Measurements from ENCODE around the gene PRDM11.
A peak's percentile ranks its signal among the peaks of the same experiment; 100 is the strongest.

Gene PRDM11

DNA sequence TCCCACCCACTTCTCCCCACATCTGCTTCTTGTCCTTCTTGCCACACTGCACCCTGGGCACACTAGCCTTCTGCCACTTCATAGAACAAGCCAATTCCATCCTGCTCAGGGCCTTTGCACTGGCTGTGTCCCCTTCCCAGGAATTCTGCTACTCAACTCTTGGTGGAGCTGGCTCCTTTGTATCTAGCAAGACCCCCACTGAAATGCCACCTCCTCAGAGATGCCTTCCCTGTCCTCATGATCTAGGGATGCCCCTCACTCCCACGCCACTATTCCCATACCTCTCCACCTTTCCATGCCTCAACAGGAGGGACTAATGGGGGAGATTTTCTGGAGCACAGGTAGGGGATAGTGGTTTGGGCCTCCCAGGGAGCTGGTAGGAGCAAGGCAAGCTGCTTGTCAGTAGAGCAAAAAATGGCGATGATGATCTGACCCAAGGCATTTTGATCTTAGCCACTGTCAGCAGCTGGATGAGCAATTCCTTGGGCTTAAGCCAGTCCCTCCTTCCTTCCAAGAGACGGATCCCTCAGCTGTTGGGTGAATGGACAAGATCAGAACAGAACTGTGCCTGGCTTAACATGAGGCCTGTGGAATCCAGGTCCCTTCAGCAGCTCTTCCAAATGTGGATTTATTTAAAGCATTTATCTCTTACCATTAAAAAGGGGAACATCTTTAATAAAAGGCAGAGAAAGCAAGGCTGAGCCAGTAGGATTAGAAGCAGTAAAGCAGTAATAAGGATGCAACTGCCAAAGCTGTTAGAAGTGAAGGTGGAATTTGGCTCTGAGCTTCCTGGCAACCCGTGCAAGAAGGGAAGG, 4.0 kb upstream of the PRDM11 start:
- no peak for DNase-seq

DNA sequence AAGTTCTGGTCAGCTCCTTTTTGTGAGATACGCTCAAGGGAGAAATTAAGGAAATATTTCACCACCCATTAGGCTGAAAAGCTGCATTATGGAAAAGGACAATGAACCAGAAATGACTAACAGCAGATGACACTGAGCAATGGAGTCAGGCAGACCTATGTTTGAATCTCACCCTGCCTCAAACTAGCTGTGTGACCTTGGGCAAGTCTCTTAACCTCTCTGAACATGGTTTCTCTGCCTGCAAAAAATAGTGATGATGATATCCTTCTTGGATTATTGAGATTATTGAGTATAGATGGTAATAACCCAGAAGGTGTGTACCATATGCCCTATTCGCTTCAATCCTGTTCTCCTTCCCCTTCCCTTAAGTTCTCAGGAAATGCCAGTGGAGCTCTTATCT, 2.9 kb upstream of the PRDM11 start:
- DNase-seq: no peak

DNA sequence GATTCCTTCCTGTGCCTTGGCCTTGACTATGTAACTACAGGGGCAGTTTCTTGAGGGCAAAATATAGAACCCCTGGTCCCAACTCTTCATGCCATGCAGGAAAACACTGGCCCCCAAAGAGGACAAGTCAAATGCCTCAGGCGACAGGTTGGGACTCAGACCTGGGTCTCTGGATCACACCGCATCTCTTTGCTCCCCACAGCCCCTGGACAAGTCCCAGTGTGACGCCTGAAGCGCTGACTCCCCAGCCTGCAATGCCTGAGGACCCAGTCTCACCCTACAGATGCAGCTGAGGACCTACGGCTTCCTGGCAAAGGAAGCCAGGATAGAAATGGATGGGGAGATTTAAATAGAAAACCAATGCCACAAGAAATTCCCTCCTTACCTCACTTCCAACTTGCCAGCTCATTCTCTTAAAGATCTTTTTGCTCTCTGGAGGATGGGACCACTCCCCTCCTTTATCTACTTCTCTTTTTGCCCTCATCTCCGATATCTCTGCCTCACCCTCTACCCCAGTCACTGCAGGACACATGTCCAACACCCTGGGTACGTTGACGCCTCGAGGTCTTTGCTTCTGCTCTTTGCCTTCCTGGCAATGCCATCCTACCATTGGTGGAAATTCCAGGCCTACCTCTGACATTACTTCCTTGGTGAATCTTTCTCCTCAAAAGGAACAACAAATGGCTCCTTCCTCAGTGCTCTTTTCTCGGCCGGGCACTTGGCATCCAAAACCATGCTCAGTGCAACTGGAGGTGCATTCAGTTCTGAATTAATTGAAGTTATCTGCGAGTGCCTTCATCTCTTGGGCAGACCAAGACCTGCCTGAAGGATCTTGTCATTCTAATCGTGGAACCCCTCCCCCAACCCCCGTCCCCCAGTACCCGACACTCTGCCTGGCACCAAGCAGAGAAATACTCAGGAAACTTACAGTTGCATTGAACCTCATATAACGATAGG, 2.0 kb upstream of the PRDM11 start:
- no peak for DNase-seq

DNA sequence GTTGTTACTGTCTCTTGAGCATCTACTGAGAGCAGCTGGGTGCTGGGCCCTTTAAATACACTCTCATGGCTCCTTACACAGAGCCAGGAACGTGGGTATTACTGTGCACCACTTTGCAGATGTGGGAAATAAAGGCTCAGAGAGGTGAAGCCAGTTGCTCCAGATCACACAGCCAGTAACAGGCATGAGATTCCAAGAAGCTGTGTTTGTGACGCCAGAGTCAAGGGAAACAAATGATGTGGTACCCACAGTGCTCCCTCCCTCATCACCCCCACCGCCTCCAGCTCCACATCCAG, 1.4 kb upstream of the PRDM11 start:
- no peak for DNase-seq

DNA sequence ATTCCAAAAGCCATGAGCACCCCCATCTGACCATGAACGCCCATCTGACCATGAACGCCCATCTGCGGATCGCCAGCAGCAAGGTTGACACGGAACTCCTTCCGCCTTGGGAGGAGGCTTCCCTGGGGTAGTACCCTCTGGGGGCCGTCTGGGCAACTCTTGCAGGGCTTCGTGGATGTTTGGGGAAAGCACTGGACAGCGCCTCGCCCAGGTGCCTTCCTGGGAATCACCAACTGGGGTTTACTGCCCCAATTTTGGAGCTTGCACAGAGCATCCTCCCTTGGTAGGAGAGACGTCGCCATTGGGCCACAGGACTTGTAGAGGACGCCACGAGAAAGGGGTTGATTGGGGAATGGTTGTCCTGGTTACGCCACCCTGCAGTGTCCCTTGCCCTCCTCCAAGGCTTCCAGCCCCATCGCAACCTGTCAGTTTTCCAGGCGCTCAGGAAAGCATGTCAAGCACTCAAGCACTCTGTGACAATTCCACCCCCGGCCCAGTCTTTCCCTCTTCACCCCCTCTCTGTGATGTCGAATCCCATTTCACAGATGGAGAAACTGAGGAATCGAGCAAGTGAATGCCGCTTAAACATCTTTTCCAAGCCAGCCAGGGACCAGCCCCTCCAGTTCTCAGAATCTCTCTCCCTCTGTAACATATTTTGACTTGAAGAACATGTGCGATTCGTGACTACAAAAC, 914 bp upstream of the PRDM11 start:
- DNase-seq: no peak

DNA sequence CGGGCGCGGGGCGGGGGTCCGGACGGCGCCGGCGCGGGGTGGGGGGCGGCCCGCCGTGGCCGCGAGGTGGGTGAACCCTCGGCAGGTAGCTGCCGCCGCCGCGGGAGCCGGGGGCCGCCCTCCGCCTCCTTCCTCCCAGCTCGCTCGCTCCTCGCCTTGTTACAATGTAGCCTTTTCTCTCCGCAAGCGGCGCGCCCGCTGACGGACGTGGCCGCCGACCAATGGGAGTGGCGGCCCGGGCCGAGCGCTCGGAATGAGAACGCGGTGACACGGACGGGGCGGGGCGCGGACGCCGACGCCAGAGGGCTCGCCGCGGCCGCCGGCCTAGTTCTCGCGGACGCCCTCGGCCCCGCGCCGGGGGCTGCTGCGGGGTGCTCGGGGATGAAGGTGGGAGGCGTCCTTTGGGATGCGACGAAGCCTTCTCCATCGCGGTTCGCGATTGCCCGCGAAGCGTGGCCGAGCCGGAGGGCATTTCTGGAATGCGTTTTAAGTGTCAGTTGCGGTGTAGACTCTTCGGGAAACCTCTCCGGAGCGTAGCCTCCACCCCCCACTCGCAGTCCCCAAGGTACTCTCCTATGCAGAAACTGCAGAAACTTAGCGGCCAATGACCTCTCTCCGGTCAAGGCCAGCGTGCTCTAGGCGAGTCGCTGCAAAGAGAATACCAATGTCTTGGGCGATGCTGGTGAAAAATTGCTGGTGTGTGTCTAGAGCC, 734 bp downstream of the PRDM11 start:
- DNase-seq: peak; percentile 92

DNA sequence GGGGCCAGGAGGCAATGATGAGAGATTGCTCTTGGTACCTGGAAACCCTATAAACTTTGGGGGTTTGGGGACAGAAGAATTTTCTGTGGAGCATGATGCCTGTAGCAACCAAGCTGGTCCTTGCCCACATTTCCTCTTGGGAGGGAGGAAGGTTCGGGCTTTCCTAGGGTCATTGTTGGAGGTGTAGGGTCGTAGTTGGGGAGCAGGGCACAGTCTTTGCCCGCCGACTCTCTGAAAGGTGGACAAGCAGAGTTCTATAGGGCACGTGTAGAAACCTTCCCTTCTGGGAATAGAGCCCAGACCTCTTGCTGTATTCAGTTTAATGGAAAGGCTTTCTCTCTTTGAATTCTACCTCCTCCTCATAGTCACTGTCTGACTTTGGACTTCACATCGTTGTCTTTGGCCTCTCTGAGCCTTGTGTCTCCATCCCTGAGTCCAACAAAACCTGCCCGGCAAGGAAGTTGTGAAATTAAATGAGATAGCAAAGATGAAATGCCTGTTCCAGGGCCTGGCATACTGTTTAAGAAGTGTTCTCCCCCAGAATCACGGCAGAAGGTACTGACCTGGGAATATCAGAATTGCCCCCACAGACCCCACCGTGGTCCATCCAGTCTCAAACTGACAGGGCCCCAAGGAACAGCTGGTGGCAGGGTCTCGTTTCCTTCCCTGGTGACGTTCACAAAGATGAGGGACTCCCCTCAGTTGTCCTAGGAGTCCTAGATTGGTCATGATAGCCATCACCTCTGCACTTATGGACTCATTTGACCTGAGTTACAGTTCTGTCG, 1.6 kb downstream of the PRDM11 start:
- no peak for DNase-seq

DNA sequence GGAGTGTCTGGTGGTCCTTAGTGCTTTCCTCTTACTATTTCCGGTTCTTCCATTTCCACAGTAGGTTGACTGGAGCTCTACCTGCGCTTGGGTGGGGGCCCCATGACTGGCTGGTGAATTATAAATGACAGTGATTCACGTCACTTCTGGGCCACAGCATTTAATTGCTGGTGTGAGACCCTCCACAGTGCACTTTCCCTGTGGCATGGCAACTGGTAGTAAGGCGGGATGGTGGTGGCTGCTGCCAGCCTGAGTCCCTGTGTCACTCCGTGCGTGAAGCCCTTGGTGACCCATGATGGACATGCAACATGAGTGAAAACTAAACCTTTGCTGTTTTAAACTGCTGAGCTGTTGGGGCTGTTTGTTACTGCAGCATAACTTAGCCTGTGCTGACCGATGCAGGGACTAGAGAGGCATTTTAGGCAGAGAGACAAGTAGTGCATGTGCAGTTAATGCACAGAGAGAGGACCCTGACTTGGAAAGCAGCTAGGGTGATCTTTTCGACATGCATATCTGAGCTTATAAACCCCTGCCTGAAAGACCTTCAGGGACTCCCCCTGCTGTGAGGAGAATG, 3.1 kb downstream of the PRDM11 start:
- DNase-seq: no peak

DNA sequence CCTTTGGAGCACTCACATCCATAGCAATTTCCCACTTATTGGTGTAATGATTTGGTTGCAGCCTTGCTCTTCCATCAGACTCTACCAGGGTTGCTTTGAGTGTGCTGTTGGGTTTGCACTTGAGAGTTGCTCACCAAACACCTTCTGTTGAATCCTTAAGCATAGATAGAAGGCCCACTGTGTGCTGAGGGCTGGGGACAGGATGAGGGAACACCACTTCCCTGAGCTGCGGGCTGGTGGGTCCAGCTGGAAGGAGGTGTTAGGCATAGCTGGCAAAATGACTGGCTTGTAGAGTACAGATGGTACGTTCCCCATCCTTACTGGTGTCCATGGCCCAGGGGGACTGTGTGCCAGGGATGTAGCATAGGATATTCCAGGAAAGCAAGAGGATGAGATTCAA, 3.9 kb downstream of the PRDM11 start:
- DNase-seq: no peak

DNA sequence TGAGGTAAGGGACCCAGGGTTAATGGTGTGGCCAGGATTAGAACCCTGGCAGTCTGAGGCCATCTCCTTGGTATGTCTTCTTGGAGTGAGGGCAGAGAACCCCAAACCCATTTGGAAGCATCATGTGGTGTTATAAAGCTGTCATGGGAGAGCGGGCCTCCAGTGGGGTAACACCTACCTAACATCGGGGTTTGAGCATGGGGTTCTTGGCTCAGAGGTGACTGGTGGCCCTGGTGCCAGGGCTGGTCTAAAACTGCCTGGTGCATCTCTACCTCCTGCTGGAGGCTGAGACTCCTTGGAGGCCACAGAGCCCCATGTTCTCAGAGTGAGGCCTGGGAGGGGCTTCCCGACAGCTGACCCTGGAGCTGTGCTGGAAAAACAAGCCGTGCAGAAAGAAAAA, 4.5 kb downstream of the PRDM11 start:
- no peak for DNase-seq

DNA sequence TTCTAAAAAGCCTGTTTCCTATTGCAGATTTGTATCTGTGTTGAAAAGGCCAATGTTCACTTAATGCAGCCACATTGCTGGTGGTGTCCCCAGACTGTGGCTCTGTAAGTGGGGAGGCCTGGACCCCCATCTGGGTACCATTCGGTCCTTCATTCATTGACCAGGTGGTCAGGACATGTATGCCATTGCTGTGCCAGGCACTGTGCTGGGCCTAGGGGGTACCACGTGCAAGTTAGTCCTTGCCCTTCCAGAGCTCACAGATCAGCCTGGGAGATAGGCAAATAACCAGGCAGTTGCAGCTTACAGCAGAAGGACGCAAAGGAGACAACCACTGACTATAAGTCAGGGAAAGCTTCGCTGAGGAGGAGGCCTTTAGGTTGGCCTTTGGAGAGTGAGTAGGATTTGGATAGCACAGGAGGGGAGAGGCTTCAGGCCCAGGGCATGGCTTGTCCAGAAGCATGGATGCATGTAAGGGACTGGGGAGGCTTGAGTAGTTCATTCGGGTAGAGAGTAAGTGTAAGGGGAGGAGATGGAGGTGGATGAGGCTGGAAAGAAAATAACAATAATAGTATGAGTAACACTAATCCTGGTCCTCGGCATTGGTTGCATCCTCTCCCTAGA, 5.0 kb downstream of the PRDM11 start:
- DNase-seq: no peak

DNA sequence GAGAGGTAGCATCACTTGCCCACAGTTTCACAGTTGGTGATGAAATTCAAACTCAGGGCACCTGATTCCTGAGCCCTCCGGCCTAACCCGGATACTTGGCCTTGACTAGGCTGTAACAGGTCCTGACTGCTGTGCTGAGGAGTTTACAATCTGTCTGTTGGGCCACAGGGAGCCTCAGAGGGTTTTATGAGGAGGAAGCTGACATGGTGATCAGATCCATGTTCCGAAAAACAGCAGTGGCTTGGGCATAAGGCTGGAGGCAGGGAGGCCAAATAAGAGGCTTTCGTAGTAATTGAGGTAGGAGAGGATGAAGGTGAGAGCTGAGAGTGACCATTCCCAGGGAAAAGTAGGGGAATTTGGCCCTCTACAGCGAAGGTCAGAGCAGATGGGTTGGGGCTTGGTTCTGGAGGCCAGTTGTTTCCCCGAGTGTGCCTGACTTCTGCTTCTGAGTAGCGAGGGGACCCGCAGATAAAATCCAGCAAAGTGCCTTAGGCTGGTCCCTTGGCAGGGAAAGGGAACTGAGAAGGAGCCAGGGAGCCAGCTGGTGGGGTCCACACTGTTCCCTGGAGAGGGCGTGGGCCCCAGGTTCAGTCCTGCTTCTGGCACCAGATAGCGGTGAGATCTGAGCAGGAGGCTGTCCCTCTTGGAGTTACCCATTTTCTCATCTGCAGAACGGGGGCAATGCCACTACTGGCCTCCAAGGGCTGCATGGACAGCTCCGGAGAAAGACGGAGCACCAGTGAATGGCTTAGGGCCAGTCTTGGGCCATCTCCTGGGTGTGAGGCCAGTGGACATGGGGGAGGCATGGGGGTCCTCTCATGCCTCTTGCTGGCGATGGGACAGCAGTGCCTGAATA, 6.5 kb downstream of the PRDM11 start:
- DNase-seq: no peak

DNA sequence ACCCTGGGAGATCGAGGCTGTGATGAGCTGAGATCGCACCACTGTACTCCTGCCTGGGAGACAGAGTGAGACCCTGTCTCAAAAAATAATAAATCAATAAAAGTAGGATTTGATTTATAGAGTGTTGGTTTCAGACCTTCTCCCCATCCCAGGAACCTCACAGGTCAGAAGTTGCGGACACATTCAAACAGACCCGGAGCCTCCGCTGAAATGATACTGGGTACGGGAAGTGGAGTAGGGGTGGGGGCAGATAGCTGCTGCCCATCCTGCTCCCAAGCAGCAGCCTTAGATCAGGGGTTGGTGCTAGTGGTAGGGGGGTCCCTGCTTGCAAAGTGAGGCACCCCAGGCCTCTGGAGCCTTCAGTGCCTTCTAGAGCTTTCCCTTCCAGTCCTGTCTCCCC, 7.8 kb downstream of the PRDM11 start:
- no peak for DNase-seq

DNA sequence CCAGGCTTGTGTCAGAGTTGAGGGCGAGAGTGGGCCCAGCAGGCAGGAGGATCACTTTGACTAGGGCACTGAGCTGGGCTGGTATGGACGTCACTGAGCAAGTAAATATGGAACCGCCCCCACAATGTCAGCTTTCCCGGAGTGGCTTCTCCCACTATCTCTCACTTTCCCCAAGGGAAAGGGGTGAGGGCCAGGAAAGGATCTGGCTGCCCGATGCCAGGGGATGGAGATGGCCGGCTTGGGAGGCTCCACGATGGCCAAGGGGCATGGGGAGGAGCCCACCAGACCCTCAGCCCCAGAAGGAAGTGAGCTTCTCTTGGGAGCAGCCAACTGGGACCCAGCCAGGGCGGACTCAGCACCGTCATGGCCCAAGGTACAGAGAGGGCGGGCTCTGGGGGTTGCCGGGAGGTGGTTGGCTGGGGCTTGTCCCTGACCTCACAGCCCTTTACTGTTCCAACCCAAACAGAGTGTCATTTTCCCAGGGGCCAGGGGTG, 8.7 kb downstream of the PRDM11 start:
- no peak for DNase-seq

DNA sequence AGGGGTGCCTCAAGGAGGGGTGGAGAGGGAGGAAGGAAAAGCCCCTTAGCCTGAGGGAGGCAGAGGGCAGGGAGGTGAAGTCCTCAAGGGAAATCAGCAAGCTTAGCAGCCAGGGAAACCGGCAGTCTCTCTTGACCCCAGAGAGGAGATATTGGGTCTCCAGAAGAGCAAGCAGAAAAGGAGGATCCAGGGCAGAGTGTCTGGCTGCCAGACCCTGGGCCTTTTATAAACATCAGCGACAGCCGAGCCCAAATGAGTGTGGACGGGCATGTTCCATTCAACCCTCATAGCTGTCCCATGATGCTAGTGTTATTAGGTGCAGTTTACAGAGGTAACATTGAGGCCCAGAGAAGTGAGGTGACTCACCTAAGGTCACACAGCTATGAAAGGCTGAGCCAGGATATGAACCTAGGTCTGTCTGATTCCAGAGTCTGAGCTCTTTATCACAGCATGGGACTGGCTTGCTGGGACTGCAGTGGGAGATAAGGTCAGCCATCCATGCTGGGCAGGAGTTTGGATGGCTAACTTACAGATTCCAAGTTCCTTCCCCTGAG, 9.3 kb downstream of the PRDM11 start:
- DNase-seq: no peak

DNA sequence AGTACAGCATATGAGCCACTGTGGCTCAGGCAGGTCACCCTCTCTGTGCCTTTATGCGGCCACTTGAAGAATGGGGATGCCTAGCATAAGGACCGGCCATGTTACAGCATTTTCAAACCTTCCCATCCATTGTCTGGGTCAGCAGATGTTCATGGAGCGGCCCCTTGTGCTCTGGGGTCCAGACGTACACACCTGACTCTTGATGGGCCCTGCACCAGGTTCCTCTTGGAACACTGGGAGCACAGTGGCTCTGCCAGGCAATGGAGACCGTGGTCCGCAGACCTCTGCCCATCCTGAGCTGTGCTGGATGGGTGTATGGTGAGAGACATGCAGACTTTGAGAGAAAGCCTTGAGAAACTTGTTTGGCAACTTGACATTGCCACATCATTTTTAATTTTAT, 9.8 kb downstream of the PRDM11 start:
- DNase-seq: no peak

DNA sequence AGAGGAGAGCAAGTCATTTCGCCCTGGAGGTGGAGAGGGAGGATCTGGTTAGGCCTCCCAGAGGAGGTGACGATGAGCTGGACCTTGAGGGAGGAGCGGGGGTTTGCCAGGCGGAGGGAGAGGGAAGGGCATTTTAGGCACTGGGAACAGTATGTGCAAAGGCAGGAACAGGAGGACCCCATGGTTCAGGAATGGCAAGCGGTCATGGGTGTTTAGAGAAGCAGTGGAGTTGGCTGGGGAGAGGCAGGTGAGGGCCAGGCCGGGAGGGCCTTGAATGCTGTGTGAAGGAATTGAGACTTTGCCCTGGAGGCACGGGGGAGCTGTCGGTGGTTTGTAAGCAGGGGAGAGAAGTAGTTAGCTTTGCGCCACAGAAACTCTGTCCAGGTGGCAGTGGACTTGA, 10.3 kb downstream of the PRDM11 start:
- DNase-seq: no peak

DNA sequence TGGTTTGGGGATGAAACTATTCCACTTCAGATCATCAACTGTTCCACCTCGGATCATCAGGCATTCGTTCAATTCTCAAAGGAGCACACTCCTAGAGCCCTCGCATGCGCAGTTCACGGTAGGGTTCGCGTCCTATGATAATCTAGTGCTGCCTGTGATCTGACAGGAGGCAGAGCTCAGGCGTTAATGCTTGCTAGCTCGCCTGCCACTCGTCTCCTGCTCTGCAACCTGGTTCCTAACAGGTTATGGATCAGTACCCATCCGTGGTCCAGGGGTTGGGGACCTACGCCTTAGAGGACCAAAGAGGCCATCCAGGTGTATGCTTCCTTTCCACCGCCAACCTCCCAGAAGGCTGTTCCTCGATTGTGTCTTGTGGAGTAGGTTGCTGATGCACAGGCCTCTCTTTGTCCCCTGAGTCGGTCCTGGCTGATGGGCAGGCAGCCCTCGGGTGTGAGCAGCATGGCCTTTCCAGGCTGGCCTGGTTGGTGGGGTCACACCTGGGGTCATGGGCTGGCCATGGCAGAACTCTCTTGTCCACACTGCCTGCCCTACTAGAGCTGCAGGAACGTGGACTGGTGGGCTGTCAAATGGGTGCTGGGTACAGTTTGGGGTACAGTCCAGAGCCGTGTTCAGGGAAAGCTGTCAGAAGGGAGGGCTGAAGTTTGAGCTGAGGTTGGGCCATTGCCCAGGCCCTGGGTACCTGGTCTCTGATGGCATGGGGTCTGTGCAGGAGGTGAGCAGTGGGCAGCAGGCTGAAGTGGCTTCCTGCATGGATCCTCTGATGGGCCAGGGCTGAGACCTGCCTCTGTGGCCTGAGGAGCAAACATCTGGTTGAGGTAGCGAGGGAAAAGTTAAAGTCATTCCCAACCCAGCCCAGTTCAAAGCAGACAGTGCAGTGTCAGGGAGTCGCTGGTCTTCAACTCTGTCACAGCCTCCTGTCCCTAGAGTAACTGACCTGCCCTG, 11.1 kb downstream of the PRDM11 start:
- no peak for DNase-seq
